ENCODE data around the gene KCNH1. TPM values are rescaled to one million over a fixed set of nuclear protein-coding genes. Genes with fewer than 3 reads are reported as not detected.

The KCNH1 gene
- total RNA-seq, 1 experiment from 2014 or later = 0.17 TPM

DNA sequence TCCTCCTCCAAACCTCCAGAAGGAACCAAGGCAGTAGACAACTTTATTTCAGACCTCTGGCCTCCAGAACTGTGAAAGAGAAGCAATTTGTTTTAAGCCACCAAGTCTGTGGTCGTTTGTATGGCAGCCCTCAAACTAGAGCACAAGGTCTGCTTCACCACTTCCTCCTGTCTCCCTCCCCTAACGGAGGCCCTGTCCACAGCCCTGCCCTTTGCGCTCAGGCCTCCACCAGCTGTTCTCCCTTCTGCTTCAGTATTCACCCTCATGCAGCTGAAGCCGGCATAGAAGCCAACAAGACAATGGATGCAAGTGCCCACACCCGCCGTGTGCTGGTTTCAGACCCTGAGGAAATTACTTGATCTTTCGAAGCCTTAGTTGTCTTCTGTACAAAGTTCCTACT, 441.2 kb downstream of the KCNH1 start:
- ATAC-seq = no peak
- POLR2A ChIA-PET = no interaction called here

More for the DNA sequence above, 441.2 kb downstream of the KCNH1 start:
- Mint-ChIP-seq H3K4me3 (no peak overlapping the region), H3K36me3 (no peaks in the 10 kb centered on the region), H3K4me1 (no peaks in the 10 kb centered on the region), H3K27me3 (ENCODE audit: low read depth) (no peaks in the 10 kb centered on the region), H3K27ac (no peak overlapping the region), H3K9me3 (no peaks in the 10 kb centered on the region)
- CTCF ChIA-PET = no interaction called here
- no peak for TF ChIP-seq JUN (CRISPR knock-in tag; IDR thresholded peaks at IDR 0.05)
- TF ChIP-seq ZNF396 (CRISPR knock-in tag; IDR thresholded peaks at IDR 0.05; ENCODE audit: borderline replicate concordance) = no peak
- TF ChIP-seq E2F1 (CRISPR knock-in tag; IDR thresholded peaks at IDR 0.05) = no peak
- TF ChIP-seq, protein P1, sequence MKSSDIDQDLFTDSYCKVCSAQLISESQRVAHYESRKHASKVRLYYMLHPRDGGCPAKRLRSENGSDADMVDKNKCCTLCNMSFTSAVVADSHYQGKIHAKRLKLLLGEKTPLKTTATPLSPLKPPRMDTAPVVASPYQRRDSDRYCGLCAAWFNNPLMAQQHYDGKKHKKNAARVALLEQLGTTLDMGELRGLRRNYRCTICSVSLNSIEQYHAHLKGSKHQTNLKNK (CRISPR knock-in tag; IDR thresholded peaks at IDR 0.05) = no peak
- no peak for TF ChIP-seq ZNF423 (CRISPR knock-in tag; IDR thresholded peaks at IDR 0.05)
- TF ChIP-seq, protein P2, sequence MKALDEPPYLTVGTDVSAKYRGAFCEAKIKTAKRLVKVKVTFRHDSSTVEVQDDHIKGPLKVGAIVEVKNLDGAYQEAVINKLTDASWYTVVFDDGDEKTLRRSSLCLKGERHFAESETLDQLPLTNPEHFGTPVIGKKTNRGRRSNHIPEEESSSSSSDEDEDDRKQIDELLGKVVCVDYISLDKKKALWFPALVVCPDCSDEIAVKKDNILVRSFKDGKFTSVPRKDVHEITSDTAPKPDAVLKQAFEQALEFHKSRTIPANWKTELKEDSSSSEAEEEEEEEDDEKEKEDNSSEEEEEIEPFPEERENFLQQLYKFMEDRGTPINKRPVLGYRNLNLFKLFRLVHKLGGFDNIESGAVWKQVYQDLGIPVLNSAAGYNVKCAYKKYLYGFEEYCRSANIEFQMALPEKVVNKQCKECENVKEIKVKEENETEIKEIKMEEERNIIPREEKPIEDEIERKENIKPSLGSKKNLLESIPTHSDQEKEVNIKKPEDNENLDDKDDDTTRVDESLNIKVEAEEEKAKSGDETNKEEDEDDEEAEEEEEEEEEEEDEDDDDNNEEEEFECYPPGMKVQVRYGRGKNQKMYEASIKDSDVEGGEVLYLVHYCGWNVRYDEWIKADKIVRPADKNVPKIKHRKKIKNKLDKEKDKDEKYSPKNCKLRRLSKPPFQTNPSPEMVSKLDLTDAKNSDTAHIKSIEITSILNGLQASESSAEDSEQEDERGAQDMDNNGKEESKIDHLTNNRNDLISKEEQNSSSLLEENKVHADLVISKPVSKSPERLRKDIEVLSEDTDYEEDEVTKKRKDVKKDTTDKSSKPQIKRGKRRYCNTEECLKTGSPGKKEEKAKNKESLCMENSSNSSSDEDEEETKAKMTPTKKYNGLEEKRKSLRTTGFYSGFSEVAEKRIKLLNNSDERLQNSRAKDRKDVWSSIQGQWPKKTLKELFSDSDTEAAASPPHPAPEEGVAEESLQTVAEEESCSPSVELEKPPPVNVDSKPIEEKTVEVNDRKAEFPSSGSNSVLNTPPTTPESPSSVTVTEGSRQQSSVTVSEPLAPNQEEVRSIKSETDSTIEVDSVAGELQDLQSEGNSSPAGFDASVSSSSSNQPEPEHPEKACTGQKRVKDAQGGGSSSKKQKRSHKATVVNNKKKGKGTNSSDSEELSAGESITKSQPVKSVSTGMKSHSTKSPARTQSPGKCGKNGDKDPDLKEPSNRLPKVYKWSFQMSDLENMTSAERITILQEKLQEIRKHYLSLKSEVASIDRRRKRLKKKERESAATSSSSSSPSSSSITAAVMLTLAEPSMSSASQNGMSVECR (CRISPR knock-in tag; IDR thresholded peaks at IDR 0.05; ENCODE audit: borderline replicate concordance) = no peak
- no peak for TF ChIP-seq SOX15 (CRISPR knock-in tag; IDR thresholded peaks at IDR 0.05)
- TF ChIP-seq IRF1 (CRISPR knock-in tag; IDR thresholded peaks at IDR 0.05) = no peak
- no peak for TF ChIP-seq NFYB (CRISPR knock-in tag; conservative IDR thresholded peaks at IDR 0.05; ENCODE audit: low read depth)
- no peak for TF ChIP-seq EMX1 (CRISPR knock-in tag; IDR thresholded peaks at IDR 0.05)
- no peak for TF ChIP-seq NFE2L1 (CRISPR knock-in tag; IDR thresholded peaks at IDR 0.05)
- TF ChIP-seq SMAD3 (CRISPR knock-in tag; IDR thresholded peaks at IDR 0.05; ENCODE audit: borderline replicate concordance) = no peak
- TF ChIP-seq, protein P3, sequence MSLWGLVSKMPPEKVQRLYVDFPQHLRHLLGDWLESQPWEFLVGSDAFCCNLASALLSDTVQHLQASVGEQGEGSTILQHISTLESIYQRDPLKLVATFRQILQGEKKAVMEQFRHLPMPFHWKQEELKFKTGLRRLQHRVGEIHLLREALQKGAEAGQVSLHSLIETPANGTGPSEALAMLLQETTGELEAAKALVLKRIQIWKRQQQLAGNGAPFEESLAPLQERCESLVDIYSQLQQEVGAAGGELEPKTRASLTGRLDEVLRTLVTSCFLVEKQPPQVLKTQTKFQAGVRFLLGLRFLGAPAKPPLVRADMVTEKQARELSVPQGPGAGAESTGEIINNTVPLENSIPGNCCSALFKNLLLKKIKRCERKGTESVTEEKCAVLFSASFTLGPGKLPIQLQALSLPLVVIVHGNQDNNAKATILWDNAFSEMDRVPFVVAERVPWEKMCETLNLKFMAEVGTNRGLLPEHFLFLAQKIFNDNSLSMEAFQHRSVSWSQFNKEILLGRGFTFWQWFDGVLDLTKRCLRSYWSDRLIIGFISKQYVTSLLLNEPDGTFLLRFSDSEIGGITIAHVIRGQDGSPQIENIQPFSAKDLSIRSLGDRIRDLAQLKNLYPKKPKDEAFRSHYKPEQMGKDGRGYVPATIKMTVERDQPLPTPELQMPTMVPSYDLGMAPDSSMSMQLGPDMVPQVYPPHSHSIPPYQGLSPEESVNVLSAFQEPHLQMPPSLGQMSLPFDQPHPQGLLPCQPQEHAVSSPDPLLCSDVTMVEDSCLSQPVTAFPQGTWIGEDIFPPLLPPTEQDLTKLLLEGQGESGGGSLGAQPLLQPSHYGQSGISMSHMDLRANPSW (CRISPR knock-in tag; conservative IDR thresholded peaks at IDR 0.05; ENCODE audit: low read depth) = no peak
- no peak for TF ChIP-seq NR3C1 (CRISPR knock-in tag; conservative IDR thresholded peaks at IDR 0.05; ENCODE audit: low read depth)
- TF ChIP-seq, protein P4, sequence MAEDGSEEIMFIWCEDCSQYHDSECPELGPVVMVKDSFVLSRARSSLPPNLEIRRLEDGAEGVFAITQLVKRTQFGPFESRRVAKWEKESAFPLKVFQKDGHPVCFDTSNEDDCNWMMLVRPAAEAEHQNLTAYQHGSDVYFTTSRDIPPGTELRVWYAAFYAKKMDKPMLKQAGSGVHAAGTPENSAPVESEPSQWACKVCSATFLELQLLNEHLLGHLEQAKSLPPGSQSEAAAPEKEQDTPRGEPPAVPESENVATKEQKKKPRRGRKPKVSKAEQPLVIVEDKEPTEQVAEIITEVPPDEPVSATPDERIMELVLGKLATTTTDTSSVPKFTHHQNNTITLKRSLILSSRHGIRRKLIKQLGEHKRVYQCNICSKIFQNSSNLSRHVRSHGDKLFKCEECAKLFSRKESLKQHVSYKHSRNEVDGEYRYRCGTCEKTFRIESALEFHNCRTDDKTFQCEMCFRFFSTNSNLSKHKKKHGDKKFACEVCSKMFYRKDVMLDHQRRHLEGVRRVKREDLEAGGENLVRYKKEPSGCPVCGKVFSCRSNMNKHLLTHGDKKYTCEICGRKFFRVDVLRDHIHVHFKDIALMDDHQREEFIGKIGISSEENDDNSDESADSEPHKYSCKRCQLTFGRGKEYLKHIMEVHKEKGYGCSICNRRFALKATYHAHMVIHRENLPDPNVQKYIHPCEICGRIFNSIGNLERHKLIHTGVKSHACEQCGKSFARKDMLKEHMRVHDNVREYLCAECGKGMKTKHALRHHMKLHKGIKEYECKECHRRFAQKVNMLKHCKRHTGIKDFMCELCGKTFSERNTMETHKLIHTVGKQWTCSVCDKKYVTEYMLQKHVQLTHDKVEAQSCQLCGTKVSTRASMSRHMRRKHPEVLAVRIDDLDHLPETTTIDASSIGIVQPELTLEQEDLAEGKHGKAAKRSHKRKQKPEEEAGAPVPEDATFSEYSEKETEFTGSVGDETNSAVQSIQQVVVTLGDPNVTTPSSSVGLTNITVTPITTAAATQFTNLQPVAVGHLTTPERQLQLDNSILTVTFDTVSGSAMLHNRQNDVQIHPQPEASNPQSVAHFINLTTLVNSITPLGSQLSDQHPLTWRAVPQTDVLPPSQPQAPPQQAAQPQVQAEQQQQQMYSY (CRISPR knock-in tag; IDR thresholded peaks at IDR 0.05) = no peak
- no peak for TF ChIP-seq ETV6 (CRISPR knock-in tag; IDR thresholded peaks at IDR 0.05)
- DNase-seq (ENCODE audit: low spot score) = no peak
